GM19238 (cell line): Measurements from ENCODE around the gene PIEZO1.
A peak's percentile ranks its signal among the peaks of the same experiment; 100 is the strongest.
"Not testable (repeated sequence)": the region's sequence is repeated elsewhere in the genome, so short reads cannot be mapped to it uniquely, and the experiment has no call there.

ENCODE experiments used
- DNase-seq: peaks from one replicate; pipeline ENCODE4 v3.0.0; 2011; ENCODE audit warnings: low spot score; ENCODE audit not compliant: insufficient read length

The PIEZO1 gene

DNA sequence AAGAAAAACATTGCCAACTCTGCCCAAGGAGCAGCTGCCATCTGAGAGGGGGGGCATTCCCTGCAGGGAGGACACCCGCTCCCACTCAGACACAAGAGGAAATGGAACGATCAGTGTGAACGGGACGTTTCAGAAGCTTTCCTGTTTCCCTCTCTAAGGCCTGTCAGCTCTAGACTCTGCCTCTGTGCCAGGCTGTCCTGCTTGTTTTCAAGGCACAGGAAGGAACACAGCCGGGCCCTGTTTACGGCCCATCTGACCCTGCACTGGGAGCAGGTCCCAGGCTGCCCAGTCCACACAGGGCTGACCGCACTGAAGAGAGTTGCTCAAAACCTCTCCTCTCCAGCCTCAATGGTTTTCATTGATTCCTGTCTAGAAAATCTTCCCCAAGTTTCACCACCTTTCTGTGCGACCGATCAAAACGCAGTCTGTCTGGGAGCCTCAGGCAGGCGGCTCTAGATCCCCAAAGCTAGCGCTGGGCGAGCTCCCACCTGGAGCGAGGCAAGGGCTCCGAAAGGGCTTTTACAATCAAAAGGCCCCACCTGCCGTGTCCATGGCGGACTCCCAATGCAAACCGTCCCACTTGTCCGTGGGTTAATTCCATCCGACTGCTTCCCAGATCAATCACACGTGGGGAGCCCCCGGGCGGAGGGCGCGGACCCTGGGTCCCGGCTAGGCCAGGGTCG lies 1.5 kb downstream of the PIEZO1 start:
- no peak for DNase-seq

DNA sequence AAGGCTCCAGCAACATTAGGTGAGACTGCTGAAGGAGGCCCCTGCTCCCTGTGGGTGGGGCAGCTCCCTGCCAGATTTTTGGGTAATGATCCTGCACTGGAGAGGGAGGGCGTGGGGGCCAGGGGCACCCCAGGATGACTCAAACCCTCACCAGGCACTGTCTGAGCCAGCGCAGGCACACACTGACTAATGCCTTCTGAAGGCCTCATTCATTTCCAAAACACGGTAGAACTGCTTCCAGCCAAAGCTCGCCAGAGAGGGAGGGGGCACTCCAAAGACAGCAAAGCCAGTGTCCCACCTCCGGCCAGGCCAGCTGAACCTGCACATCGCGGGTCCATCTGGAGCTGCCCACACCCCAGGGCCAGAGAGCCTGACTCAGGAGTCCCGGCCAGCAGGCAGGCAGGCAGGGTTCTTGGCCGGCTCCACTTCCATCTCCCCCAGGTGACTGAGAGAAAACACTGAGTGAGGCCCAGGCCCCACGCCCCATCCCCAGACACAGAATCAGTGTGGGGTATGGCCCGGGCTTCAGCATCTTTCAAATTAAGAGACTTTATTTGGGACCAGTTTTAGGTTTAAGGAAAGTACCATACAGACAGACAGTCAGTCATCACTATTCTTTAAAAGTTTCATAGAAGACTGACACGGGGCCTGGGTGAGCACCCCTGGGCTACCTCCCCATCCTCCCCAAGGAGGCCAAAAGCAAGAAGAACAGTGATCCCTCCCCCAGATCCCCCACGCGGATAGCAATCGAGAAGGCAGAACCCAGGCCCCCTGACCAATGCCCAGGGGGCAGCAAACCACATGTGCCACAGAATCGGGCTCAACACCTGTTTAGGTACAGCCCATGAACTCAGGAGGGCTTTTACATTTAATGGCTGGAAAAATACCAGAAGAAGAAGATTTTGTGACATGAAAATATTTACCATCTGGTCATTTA lies 2.3 kb downstream of the PIEZO1 start:
- DNase-seq: no peak

DNA sequence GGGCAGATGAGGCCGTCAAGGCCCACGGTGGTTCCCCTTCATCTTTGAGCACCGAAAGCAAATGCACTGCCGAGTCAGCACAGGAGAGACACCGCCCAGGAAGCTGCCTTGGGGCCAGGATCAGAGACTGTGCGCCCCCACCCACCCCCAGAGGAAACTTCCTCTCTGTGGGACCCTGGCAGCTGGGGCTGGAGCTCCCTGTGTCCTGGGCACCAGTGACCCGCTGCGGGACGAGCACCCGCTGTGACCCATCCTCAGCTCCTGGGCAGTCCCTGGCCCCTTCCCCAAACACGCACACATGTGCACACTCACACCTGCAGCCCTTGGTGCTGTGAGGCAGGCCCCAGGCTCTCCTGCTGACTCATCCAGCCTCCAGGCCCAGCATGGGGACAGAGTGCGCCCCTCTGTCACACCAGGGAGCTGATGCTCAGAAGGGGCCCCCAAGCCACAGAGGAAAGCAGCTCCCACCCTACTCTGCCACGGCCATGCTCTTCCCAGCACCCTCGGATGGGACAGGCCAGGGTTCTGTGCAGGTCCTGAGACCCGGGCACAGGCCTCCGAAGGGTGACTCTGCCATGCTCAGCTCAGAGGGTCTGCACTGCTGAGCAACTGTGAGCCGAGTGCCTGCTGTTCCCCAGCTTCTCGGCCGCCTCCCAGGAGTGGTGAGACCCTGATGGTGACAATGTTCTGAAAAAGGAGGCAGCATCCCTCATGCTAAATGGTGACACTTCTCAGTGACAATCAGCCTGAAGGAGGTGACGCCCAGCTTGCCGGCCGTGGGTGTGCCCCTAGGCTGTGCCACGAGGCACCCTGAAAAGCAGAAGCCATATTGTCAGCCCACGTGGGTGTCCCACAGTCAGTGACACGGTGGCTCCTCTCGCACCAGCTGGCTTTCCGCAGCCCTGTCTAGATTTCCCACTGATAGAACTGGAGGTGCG lies 3.6 kb downstream of the PIEZO1 start:
- peak; percentile 79 for DNase-seq

DNA sequence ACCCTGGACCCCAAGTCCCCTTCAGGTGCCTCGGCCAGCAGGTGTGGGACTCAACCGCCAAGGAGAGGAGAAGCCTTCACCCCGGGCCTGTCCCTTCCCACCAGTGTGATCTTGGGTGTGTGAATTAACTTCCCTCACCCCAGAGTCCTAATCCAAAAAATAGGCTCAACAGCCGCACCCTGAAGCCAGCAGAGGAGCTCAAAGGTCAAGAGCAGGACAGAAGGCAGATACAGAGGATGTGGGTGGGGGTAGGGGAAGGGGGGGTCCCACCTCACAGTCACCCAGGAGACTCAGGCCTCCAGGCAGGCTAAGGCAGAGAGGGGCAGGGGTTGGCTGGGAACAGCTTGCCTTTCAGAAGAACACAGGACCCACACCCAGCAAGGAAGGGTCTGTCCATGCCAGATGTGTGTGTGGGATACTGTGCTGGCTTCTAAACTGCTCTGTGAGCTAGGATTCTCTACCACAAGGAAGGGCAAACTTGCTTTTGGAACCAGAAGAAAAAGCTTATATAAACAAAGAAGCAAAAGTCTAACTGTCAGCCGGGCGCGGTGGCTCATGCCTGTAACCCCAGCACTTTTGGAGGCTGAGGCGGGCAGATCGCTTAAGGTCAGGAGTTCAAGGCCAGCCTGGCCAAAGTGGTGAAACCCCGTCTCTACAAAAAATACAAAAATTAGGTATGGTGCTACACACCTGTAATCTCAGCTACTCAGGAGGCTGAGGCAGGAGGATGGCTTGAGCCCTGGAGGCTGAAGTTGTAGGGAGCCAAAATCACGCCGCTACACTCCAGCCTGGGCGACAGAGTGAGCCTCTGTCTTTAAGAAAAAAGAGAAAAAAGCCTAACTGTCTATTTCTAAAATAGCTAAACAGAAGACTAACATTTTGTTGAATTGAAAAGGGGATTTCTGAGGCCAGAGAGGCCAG lies 4.6 kb downstream of the PIEZO1 start:
- no peak for DNase-seq

DNA sequence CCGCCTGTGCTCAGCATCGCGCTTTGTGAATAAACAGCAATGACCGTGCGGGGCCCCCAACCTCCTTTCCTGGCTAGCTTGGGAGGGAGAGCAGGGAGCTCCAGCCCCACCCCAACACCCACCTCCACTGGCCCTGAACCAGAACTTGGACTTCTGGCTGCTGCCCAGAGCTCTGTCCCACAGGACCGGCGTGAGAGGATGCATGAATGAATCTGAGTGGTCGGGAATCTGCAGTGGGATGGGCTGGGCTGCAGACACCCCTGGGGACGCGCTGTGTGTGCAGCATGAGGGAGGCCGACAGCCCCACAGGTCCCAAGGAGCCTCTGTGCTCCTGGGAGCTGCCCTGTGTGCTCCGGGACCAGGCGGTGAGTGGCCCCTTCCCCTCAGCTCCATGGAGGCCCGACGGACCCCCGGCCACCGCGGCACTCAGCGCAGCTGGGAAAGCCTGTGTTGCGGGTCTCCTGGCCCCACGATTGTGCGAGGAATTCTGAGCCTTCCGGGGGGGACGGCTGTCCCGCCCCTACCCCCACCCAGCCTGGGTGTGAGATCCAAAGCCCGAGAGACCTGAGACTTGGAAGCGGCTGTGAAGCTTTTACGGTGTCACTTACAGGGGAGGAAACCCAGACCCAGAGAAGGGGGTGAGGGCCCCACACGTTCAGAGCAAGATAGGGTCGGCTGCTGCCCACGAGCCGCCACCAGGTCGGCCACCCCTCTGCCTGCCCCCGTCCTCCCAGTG lies 5.4 kb downstream of the PIEZO1 start:
- no peak for DNase-seq

DNA sequence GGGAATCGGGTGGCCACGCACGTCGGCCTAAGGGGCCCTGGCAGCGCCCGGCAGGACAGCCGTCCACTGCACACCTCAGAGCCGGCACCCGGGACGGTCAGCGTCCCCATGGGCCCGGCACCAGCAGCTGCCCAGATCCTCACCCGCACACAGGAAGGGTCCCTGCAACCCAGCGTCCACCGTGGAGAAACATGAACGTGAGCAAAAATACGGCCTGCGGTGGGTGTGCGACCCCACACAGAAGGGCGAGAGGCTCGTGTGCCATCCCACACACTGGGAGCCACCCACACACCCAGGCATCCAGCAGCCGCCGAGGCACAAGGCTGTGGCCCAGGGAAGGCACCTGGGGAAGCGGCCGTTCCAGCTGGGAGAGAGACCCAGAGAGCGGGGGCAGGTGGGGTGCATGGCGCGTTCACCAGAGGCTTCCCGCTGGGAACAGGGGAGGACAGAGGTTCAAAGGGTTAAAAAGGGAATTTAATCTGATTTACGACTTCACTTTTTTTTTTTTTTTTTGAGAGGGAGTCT lies 6.4 kb downstream of the PIEZO1 start:
- DNase-seq: no peak

DNA sequence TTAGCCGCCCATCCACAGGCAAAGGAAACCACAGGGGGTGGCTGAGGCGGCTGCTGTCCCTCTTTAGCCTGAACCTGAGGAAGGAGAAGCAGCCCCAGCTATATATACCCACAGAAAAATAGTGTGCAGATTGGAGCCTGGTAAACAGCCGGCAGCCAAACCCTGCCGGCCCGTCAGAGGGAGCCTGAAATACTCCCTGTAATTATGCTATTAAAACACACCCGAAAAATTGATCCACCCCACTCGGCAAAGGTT lies 6.8 kb downstream of the PIEZO1 start:
- no peak for DNase-seq

DNA sequence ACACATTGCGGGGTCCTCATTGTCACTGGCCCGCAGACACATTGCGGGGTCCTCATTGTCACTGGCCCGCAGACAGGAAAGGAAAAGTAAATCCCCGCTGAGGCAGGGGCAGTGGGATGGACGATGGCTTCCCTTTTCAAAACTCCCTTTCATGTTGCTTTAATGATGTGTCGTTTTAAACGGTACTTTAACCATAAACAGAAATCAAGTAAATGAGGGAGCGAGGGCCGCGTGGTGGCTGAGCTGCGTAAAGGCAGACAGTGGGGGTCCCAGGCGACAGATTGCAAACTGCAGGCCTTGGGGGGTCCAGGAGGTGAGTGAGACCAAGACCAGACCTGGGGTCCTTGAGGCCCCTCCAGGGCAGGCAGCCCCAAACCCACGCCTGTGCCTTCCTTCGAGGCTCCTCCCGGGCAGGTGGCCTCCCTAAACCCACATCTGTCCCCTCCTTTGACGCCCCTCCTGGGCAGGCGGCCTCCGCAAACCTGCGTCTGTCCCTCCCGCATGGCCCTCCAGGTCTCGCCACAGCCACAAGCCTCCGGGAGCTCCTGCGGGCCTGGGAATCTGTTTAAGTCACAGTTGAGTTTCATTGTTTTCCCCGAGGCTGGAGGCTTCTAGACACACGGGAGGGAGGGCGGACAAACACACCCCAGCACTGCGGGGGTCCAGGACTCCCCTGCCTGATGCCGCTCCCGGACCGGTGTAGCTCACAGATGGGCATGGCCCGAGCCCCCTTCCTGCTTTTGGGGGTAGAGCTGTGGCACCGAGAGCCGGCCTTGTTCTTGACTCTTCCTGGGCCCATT lies 7.3 kb downstream of the PIEZO1 start:
- no peak for DNase-seq

DNA sequence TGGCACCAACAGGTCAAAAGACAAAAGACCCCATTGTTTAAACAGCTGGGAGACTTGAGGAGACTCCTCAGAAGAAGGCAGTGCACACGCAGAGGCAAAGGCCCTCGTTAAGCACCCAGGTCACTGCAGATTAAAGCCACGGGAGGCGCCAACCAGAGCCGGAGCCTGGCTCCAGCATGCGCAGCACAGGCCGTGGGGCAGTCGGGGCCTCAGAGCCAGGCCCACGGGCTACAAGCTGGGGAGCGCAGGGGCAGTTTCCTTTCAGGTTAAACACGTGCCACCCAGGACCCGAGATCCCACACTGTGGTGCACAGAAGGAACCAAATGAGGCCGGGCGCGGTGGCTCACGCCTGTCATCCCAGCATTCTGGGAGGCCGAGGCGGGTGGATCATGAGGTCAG lies 9.2 kb downstream of the PIEZO1 start:
- no peak for DNase-seq

DNA sequence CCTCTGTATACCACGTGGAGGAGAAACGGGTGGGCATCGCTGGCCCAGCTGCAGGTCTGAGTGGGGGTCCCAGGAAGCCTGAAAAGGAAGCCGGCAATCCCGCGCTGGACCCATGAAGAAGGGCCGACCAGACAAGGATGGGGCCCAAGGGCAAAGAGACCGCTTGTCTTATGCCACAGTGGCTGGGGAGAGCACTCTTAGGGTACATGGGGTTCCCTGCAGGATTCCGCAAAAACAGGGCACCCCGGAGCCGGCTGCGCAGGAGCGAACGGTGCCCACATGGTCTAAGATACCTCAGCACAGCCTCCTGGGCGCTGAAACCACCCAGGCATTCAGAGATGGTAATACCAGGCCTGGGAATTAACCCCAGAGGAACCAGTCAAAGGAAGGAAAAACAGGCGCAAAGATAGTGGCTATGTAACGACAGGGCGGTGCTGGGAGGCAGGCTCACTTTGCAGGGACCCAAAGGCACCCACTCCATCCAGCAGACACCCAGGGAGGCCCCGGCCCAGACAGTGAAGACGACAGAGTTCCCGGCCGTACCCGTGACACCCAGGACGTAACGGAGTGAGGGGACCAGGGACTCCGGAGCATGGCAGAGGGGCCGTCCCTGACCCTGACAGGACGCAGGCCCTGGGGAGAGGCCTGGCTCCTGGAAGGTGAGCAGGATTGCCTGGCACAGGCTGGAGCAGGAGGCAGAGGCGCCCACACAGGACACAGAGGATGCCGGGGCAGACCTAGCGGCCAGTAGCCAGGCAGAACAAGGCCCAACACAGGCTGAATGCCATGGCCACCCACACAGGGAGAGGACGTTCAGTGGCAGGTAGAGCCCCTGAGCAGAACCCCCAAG lies 10.3 kb downstream of the PIEZO1 start:
- DNase-seq: no peak

DNA sequence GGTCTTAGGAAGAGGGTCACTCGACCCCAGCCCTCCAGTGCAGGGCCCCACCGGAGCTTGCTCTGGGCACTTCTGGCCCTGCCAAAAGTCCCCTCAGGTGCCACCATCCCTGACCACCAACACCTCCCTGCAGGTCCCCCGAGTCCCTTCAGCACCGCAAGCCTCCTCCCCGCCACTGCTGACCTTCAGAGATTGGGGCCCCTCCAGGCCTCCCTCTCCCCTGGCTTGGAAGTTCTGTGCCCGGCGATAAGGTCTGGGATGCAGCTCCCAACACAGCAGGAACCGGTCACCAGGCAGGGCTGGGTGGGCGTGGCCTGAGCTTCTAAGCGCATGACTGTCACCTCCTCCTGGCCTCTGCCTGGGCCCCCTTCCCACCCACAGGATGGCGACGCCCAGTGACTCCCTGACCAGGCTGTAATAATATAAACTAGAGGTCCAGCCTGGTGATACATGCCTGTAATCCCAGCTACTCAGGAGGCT lies 11.2 kb downstream of the PIEZO1 start:
- DNase-seq: no peak

DNA sequence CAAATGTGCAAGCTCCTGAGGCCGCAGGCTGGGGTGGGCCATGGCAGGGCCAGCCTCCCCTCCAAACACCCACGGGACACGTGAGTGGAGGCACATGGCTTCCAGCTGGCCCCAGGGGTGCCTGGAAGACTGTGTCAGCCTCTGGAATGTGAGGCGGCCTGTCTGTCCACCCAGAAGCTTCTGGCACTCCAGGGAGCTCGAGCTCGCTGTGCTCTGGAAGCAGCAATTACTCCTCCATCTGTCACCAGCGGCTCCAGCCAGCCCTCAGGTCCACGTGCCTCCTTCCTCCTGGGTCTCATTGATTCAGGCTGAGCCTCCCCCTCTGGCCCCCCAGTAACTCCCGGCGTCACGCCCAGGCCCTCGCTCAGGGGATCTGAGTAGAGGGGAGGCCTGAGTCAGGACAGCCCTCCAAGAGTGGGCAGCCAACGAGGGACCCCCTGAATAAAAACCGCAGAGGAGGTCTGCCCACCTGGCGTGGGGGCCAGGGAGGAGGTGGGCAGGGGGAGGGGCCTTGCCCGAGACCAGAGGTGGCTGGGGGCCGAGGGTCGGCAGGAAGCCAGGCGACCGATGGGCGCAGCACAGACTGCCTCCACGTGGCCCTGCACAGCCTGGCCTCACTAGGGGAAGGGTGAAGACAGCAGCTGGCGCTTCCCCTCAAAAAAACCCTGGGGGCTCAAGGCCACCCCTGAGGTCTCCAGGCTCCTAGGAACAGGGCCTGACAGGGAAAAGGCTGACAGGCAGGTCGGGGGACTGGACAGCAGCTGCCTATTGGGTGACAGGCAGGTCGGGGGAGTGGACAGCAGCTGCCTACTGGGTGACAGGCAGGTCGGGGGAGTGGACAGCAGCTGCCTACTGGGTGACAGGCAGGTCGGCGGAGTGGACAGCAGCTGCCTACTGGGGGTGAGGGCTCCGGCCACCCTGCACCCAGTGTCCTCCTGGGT lies 11.9 kb downstream of the PIEZO1 start:
- DNase-seq: no peak

DNA sequence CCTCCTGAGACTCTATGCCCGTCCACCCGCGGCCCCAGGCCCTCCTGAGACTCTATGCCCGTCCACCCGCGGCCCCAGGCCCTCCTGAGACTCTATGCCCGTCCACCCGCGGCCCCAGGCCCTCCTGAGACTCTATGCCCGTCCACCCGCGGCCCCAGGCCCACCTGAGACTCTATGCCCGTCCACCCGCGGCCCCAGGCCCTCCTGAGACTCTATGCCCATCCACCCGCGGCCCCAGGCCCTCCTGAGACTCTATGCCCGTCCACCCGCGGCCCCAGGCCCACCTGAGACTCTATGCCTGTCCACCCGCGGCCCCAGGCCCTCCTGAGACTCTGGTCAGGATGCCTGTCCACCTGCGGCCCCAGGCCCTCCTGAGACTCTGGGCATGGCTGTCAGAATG lies 13.2 kb downstream of the PIEZO1 start:
- not testable (repeated sequence) for DNase-seq

DNA sequence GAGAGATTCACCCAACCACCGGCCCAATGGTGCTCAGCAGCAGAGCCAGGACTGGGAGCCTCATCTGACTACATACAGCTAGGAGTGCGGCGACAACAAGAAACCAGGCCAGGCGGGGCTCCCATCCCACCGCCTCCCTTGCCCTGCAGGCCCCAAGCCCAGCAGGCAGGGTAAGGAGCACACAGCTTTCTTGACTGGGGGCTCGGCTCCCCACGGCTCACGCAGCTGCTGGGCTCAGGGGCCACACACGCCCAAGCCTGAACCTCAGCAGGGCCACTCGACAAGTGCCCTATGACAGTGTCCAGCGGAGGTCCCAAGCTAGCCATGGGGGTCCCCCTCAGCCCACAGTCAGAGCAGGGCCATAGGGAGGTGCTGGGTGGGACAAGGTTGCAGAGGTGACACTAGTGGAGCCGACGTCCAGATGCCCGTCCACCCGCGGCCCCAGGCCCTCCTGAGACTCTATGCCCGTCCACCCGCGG lies 13.7 kb downstream of the PIEZO1 start:
- DNase-seq: no peak

DNA sequence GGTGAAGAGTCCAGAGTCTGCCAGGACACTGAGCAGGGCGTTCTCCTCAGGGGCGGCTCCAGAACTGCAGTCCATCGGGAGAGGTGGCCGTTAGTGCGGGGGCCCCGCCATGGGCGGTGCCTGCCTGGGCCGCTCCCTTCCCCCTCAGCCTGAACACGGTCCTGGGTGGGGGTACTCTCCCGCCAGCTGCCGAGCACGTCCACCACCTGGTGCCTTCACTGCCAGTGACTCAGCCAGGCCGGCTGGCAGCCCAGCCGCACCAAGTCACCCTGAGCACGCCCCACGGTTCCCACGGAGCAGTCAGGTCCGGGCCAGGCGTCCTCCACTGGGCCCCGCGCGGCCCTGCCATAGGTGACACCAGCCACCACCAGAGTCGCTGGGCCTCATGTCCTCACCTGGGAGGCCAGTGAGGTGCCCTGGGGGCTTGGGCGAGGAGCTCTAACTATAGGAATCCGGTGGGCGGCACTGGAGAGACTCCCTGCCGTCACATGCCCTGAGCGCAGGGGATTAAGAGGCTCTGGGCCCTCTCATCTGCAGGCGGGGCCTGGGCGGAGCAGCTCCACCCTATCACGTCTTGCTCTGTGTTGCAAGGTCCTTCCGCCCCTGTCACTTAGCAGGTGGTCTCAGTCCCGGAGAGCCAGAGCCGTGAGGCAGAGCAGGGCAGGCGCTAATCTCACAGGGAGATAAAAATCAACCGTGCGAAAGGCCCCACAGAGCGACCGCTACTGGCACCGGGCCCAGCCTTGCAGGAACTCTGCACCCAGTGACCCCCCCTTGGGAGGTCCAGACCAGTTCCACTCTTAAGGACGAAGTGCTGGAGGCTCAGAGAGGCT lies 14.3 kb downstream of the PIEZO1 start:
- peak; percentile 72 for DNase-seq
